Lower leg skin (tissue), 3 donors: Measurements from ENCODE around the gene TMOD2.

Experiments used
- CTCF ChIP-seq, 3 donors: fragments of 450-650 bp; IDR thresholded peaks; one replicate each; pipeline ENCODE4 v1.5.1; 2016; ENCODE audit warnings: antibody characterized with exemption in 3 of 3, mild to moderate bottlenecking in 3 of 3, moderate library complexity in 2 of 3
- POLR2A ChIP-seq, 2 donors: fragments of 450-650 bp; IDR thresholded peaks; one replicate each; pipeline ENCODE4 v1.6.1; 2016 to 2017; ENCODE audit warnings: antibody characterized with exemption in 2 of 2, mild to moderate bottlenecking in 1 of 2, moderate library complexity in 1 of 2

GRCh38 chr15:51735228-51736010, 16.0 kb upstream of the TMOD2 start:
- TF ChIP-seq CTCF (IDR thresholded peaks at IDR 0.05) (no peak), POLR2A (IDR thresholded peaks at IDR 0.05) (no peak)
